ENCODE data around the gene SGPL1. TPM values are rescaled to one million over a fixed set of nuclear protein-coding genes. Genes with fewer than 3 reads are reported as not detected.

SGPL1 gene
- total RNA-seq, 2 experiments from 2014 or later, result 14.8 to 17.2 TPM

DNA sequence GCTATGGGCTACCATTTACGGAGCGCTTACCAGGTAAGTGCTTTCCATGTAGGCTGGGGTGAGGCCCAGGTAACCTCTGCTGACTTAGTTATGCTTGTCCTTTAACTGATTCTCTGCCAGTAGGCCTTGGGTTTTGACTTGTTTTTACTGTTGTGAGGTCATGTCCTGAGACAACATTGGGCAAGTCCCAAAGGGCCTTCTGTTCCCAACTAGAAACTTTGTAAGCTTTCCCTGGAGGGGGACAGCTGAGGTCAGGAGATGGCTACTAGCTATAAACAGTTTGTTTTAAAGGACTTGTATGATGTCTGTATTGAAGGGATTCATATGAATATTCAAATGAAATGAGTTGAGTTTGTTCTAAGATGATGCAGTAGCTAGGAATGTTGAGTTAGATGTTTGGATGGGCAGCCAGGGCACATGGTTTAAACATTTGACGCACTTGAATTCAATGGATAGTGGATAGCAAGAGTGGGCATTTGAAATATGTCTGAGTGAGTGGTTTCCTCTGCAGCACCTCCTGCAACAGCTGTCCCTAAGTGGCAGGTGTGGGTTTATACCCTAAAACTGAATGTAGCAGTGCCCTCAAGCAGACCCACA is 10.0 kb upstream of the SGPL1 start:
- DNase-seq, result no peak
- CTCF ChIA-PET, result interaction anchor here (1.7 kb wide), 1 partner anchor 74 kb away, joined by 4 read pairs; no protein-coding TSS in a partner anchor
- Mint-ChIP-seq H3K4me3 (no peak overlapping the region), H3K27me3 (ENCODE audit: low read depth) (peaks cover 3% of the 10 kb centered on the region), H3K9me3 (no peaks in the 10 kb centered on the region), H3K36me3 (ENCODE audit: low read depth) (no peaks in the 10 kb centered on the region), H3K4me1 (ENCODE audit: low read depth) (no peaks in the 10 kb centered on the region), H3K27ac (no peak overlapping the region)
- intact Hi-C loops (cut with micrococcal nuclease), result no loop called here

- Mint-ChIP-seq H3K27ac (no peak overlapping the region), H3K36me3 (ENCODE audit: low read depth) (no peaks in the 10 kb centered on the region)
Observed at GRCh38 chr10:70806841-70807240, 8.9 kb upstream of the SGPL1 start.

DNA sequence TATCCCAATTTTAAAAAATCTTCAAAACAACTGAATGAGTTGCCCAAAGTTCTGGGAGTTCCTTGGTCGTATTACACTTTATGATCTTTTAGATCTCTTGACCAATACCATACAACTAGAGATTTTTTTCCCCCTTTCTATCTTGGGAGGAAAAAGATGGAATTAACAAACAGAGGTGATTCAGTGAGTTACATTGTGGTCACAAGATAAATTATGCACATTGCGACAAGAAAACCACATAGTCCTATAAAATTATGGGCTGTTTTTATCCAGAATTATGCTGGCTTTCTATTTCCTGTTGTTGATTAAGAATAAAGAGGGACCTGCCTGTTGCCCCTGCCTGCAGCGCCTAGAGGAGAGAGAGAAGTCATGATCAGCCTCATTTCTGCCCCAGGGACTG is 8.2 kb upstream of the SGPL1 start:
- Mint-ChIP-seq H3K4me3 (no peak overlapping the region), H3K27me3 (ENCODE audit: low read depth) (no peaks in the 10 kb centered on the region), H3K4me1 (ENCODE audit: low read depth) (no peaks in the 10 kb centered on the region), H3K36me3 (ENCODE audit: low read depth) (no peaks in the 10 kb centered on the region), H3K27ac (no peak overlapping the region), H3K9me3 (no peaks in the 10 kb centered on the region)
- CTCF ChIA-PET, result interaction anchor here (1.7 kb wide), 1 partner anchor 72 kb away, joined by 4 read pairs; no protein-coding TSS in a partner anchor
- intact Hi-C loops (cut with micrococcal nuclease), result no loop called here
- DNase-seq, result no peak

More at GRCh38 chr10:70806841-70807240, 8.9 kb upstream of the SGPL1 start:
- Mint-ChIP-seq H3K27me3 (ENCODE audit: low read depth) (peaks cover 1% of the 10 kb centered on the region), H3K4me1 (ENCODE audit: low read depth) (no peaks in the 10 kb centered on the region), H3K9me3 (no peaks in the 10 kb centered on the region), H3K4me3 (no peak overlapping the region)
- intact Hi-C loops (cut with micrococcal nuclease), result no loop called here
- CTCF ChIA-PET, result interaction anchor here (0.5 to 1.7 kb wide), 2 partner anchors 72 to 247 kb away, joined by 3 to 4 read pairs; no protein-coding TSS in a partner anchor
- no peak for DNase-seq

DNA sequence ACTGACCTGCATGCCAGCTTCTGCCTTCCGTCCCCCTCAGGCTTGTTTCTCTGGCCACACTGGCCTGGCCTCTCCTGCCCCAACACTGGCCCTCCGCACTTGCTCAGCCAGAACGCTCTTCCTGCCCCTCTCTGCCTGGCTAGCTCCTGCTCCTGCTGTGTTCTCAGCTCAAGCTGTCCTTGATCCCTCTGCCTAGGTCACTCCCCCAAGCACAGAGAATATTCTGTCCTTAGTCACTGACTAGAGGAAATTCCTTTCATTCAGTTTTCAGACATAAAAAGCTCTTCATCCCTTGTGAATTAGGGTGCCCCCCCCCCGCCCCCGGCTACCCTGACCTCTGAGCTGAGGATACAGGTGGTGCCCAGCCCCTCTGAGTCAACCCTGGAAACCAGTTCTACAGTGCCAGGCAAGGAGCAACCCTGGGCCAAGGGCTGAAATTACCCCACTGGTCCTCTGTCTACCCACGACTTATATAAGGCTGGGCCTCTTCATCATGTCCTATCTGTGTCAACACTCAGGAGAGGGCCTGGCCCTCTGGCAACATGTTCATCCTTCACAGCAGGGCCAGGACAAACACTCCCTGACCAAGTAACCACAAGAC is 6.6 kb upstream of the SGPL1 start:
- H3K4me1 Mint-ChIP-seq (ENCODE audit: low read depth), result peaks cover under 1% of the 10 kb centered on the region
- CTCF ChIA-PET, result no interaction called here
- no peaks in the 10 kb centered on the region for H3K9me3 Mint-ChIP-seq
- no peaks in the 10 kb centered on the region for H3K27me3 Mint-ChIP-seq (ENCODE audit: low read depth)
- intact Hi-C loops (cut with micrococcal nuclease), result no loop called here
- no peak overlapping the region for H3K27ac Mint-ChIP-seq
- DNase-seq, result no peak
- H3K36me3 Mint-ChIP-seq (ENCODE audit: low read depth), result no peaks in the 10 kb centered on the region
- H3K4me3 Mint-ChIP-seq, result no peak overlapping the region

GRCh38 chr10:70809726-70810125 is 6.0 kb upstream of the SGPL1 start:
- Mint-ChIP-seq H3K4me1 (ENCODE audit: low read depth) (peaks cover 4% of the 10 kb centered on the region), H3K4me3 (no peak overlapping the region), H3K27me3 (ENCODE audit: low read depth) (no peaks in the 10 kb centered on the region), H3K36me3 (ENCODE audit: low read depth) (no peaks in the 10 kb centered on the region), H3K9me3 (no peaks in the 10 kb centered on the region), H3K27ac (no peak overlapping the region)
- CTCF ChIA-PET, result no interaction called here
- DNase-seq, result no peak
- intact Hi-C loops (cut with micrococcal nuclease), result loop anchor here (10.0 kb wide), 1 partner anchor 395 kb away; no protein-coding TSS in a partner anchor

GRCh38 chr10:70810967-70811366 is 4.8 kb upstream of the SGPL1 start:
- no peaks in the 10 kb centered on the region for H3K9me3 Mint-ChIP-seq
- intact Hi-C loops (cut with micrococcal nuclease), result loop anchor here (10.0 kb wide), 1 partner anchor 394 kb away; no protein-coding TSS in a partner anchor
- CTCF ChIA-PET, result no interaction called here
- H3K36me3 Mint-ChIP-seq (ENCODE audit: low read depth), result no peaks in the 10 kb centered on the region
- no peak for DNase-seq
- no peak overlapping the region for H3K27ac Mint-ChIP-seq
- no peak overlapping the region for H3K4me3 Mint-ChIP-seq
- peaks cover 8% of the 10 kb centered on the region for H3K4me1 Mint-ChIP-seq (ENCODE audit: low read depth)
- no peaks in the 10 kb centered on the region for H3K27me3 Mint-ChIP-seq (ENCODE audit: low read depth)

GRCh38 chr10:70811881-70812280 is 3.9 kb upstream of the SGPL1 start:
- DNase-seq, result no peak
- H3K4me1 Mint-ChIP-seq (ENCODE audit: low read depth), result peaks cover 13% of the 10 kb centered on the region
- no peaks in the 10 kb centered on the region for H3K27me3 Mint-ChIP-seq (ENCODE audit: low read depth)
- intact Hi-C loops (cut with micrococcal nuclease), result loop anchor here (10.0 kb wide), 1 partner anchor 393 kb away; no protein-coding TSS in a partner anchor
- H3K36me3 Mint-ChIP-seq (ENCODE audit: low read depth), result peaks cover 2% of the 10 kb centered on the region
- CTCF ChIA-PET, result no interaction called here
- no peak overlapping the region for H3K27ac Mint-ChIP-seq
- no peak overlapping the region for H3K4me3 Mint-ChIP-seq
- no peaks in the 10 kb centered on the region for H3K9me3 Mint-ChIP-seq

DNA sequence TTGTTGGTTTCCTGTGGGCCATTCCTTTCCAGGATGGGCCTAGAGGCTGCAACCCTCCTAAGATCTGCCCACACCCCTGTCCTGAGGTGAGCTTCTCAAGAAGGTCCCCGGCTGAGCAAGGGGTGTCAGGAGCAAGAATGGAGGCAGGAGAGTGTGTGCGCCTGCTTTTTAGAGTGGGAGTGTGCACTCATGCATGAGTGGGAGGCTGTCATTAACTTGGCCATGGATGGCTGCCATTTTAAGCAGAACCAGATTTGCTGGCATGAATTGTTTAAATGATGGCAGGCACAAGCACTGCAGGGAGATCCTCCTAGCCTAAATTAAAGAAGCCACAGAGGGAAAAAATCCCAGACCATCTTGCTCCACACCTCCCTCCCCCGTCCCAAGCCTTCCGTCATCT is 2.9 kb upstream of the SGPL1 start:
- H3K36me3 Mint-ChIP-seq (ENCODE audit: low read depth), result peaks cover 7% of the 10 kb centered on the region
- H3K27ac Mint-ChIP-seq, result no peak overlapping the region
- CTCF ChIA-PET, result interaction anchor here (0.6 kb wide), 1 partner anchor 54 kb away, joined by 3 read pairs; no protein-coding TSS in a partner anchor
- no peaks in the 10 kb centered on the region for H3K9me3 Mint-ChIP-seq
- H3K4me1 Mint-ChIP-seq (ENCODE audit: low read depth), result peaks cover 21% of the 10 kb centered on the region
- intact Hi-C loops (cut with micrococcal nuclease), result loop anchor here (10.0 kb wide), 1 partner anchor 392 kb away; no protein-coding TSS in a partner anchor
- no peak for DNase-seq
- no peak overlapping the region for H3K4me3 Mint-ChIP-seq
- H3K27me3 Mint-ChIP-seq (ENCODE audit: low read depth), result no peaks in the 10 kb centered on the region

GRCh38 chr10:70814126-70814525 is 1.6 kb upstream of the SGPL1 start:
- DNase-seq, result no peak
- Mint-ChIP-seq H3K27ac (no peak overlapping the region), H3K4me1 (ENCODE audit: low read depth) (peaks cover 29% of the 10 kb centered on the region), H3K27me3 (ENCODE audit: low read depth) (no peaks in the 10 kb centered on the region), H3K9me3 (no peaks in the 10 kb centered on the region), H3K4me3 (peak overlapping the region; percentile 5), H3K36me3 (ENCODE audit: low read depth) (peaks cover 8% of the 10 kb centered on the region)
- CTCF ChIA-PET, result interaction anchor here (0.9 to 1.3 kb wide), 4 partner anchors 15 to 74 kb away, joined by 3 to 5 read pairs (median 4); partner anchors contain the start of gene PCBD1
- intact Hi-C loops (cut with micrococcal nuclease), result loop anchor here (2.0 to 10.0 kb wide), 2 partner anchors 263 to 391 kb away; no protein-coding TSS in a partner anchor

DNA sequence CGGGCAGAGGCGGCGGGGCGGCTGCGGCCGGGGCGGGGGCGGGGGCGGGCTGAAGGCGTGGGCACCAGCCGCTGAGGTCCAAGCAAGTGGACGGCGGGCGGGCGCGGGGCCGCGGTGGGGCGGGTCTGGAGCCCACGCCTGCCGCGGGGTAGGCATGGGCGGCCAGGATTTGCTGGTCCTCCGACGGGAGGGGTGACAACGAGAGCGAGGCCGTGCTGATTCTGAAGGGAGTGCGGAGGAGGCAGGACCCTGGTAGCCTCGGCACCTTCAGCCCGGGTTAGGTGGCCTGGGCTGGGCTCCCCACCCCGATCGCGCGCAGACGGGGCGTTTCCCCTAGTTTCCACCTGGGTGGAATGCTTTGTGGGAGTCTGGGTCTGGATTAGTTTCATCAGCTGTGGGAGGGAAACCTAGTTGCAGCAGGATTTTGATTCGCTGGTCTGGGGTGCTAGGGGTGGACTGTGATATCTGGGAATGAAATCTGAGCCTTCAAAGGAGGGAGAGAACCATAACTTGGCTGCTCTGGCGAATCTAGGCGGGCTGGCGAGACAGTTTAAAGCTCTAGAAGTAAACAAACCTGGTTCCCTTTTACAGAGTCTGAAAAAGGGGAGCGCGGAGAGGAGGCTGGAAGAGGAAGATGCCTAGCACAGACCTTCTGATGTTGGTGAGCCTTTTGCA is 609 bp downstream of the SGPL1 start:
- Mint-ChIP-seq H3K4me1 (ENCODE audit: low read depth) (peaks cover 44% of the 10 kb centered on the region), H3K36me3 (ENCODE audit: low read depth) (peaks cover 12% of the 10 kb centered on the region), H3K4me3 (peak overlapping the region; percentile 82), H3K27me3 (ENCODE audit: low read depth) (no peaks in the 10 kb centered on the region), H3K27ac (peak overlapping the region; percentile 68), H3K9me3 (no peaks in the 10 kb centered on the region)
- CTCF ChIA-PET, result interaction anchor here (0.6 to 2.8 kb wide), 6 partner anchors 32 to 239 kb away, joined by 3 to 40 read pairs (median 4); no protein-coding TSS in a partner anchor
- intact Hi-C loops (cut with micrococcal nuclease), result loop anchor here (1.0 to 10.0 kb wide), 3 partner anchors 16 to 412 kb away; partner anchors contain the start of gene EIF4EBP2
- DNase-seq, result peak; percentile 43

DNA sequence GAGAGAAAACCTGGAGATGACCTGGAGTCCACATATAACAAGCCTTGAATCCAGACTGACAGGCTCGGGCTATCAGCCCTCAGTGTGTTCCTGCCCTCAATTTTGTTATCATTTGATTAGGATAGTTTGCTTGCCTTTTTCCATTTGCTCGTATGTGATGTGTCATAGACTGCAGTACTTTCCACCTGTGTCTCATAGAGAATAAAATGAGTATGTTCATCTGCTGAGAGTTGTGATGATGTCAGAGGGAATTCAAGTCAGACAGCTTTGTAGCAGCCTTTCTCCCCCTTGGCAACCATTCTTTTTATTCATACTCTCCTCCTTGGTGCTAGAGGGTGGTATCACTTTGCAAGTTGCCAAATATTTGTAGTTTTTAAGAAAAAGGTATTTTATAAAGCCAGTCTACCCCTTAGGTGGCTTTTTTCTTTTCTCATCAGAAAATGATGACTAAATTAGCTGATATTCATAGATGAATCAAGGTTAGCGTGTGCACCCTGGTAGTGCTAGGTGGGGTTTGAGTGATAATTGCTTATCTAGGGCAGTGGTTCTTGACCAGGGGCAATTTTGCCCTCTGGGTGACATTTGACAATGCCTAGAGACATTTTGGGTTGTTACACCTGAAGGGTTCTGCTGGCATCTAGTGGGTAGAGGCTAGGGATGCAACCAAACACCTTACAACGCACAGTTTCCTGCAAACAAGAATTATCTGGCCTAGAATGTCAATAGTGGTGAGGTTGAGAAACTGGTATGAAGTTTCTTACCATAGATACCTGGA is 5.4 kb downstream of the SGPL1 start:
- Mint-ChIP-seq H3K4me1 (ENCODE audit: low read depth) (peaks cover 51% of the 10 kb centered on the region), H3K27me3 (ENCODE audit: low read depth) (no peaks in the 10 kb centered on the region), H3K36me3 (ENCODE audit: low read depth) (peaks cover 22% of the 10 kb centered on the region), H3K27ac (peak overlapping the region; percentile 61), H3K9me3 (no peaks in the 10 kb centered on the region), H3K4me3 (no peak overlapping the region)
- peak; percentile 41 for DNase-seq
- intact Hi-C loops (cut with micrococcal nuclease), result loop anchor here (1.0 to 10.0 kb wide), 5 partner anchors 12 to 656 kb away; no protein-coding TSS in a partner anchor
- CTCF ChIA-PET, result interaction anchor here (1.1 to 3.3 kb wide), 3 partner anchors 18 to 58 kb away, joined by 3 to 16 read pairs (median 4); no protein-coding TSS in a partner anchor

Measured in activated naive CD4-positive, alpha-beta T cell treated with anti-CD3 and anti-CD28 coated beads for 36 hours (primary cell).